ENCODE measurements around the gene SESN1.

Gene SESN1

DNA sequence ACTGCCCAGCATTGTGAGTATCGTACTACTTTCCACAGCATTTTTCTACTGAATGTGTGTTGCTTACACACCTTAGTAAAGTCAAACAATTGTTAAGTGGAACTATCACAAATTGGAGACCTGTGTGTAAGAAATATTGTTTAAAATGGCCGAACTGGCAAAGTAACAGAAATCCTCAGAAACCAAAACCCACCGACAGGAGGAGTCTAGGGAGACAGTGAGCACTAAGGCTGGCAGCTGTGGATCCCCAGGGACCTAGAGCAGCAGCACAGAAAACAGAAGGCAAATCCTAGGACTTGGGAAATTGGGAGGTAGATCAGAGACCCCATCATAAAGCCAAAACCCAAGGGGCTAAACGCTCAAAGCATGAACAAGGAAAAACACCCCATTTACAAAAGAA, 69.9 kb downstream of the SESN1 start:
- no peak for DNase-seq

DNA sequence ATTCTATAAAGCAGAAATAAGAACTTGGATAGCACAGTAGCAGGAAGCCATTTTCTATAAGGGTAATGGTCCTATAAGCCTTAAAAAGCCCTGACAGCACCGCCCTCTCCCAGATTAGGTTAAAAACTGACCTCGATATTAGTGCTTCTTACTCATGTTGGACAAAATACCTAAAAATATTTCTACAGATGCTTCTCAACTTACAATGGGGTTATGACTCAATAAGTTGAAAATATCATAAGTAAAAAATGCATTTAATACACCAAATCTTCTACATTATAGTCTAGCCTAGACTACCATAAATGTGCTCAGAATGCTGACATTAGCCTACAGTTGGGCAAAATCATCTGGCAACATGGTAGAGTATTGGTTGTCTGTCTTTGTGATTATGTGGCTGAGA, 70.3 kb downstream of the SESN1 start:
- DNase-seq: no peak

DNA sequence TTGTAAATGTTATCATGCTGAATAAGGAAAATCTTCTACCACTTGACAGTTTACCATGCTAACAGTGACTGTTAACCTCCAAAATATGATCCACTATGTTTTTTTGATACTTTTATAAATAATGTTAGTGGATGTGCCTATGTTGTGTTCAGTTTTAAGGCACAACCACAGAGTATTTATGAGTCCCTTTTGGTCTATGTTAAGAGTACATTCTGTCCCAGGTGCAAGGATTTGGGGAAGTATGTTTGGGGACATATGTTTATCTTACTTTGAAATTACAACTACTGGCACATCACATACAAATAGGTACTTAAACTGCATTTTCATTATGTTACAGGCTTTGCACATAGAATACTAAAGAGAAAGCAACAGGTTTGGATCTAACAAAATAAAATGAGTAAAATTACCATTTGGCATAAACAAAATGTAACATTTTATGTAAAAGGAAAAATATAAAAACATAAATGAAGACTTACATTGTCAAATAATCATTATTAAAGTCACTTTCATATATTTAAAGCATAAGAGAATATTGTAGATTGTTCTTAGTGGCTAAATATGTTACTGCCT, 71.2 kb downstream of the SESN1 start:
- no peak for DNase-seq

DNA sequence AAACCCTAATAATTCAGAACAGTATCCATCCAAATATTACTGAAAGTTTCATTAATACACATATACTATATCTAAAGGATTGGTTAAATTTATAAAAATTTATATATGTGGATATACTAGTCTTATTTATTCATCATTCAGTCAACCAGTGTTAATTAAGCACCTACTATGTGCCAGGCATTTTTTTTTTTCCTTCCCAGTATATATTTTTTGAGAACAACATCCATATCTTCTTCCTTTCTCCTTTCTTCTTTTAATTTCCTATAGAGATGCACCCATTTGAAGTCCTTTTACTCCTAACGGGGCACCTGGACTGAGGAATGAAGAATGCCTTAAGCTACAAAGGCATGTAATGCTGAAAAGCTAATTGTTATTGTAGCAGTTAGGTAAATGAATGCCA, 72.8 kb downstream of the SESN1 start:
- DNase-seq: no peak

DNA sequence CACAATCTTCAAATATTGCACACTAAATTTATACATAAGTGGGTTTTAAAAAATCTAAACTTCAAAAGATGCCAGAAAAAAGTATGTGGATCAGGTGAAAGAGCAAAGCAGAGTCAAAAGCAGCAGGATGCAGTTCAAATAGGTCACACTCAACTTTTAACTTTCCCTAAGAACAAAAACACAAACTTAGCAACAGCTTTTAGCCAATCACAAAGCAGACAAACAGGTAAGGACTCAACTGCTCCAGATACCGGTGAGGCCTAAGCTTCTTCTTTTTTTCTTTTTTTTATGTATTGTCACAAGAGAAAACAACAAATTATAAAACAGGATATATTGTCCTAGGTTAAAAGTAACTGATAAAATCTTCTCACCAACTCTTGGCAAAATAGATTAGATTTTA, 74.7 kb downstream of the SESN1 start:
- DNase-seq: no peak

- no peak for DNase-seq
Observed at GRCh38 chr6:109015176-109015575, 79.5 kb downstream of the SESN1 start.

DNA sequence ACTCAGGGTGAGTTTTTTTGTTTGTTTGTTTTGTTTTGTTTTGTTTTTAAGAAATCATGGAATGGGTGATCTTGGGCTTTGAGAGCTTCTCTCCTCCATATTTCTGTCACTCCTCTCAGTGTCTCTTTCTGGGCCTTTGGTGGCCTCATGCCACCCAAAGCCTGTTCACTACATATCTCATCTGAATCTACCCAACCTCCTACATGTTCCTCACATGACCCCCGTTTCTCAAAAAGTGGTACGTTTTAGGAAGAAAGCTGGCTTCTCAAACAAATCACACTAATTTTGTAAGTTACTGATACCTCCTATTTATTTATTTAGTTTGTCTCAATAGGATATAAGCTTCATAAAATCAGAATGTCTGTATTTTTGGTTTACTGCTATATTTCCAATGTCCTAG, 80.0 kb downstream of the SESN1 start:
- no peak for DNase-seq

DNA sequence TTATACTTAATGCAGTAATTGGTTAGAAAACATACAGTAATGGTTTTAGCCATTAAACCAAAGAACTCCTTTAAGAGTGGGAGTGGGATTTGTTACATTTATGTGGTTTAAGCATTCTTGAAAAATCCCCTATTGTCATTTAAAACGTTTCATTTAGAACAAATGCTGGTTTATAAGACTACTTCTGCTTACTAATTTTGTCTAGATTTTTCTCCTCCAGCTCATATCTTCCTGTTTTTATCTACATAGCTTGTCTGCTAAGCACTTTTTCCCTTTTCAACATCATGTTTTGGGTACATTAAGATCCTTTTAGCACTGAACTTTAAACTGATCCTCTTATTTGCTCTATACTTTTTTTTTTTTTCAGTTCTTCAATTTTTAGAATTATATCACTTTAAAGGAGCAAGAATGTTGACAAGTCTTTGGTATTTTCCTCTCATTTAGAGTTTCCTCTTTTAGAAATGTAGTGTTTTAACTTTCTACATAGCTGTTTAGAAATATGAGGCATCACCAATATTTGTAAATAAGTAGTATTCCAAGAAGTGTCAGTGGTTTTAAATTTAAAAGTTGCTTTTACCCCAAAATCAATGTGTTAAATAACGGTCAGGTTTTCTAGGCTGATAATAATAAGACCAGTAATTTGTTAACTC, 80.9 kb downstream of the SESN1 start:
- DNase-seq: no peak

GRCh38 chr6:109010705-109011102, 83.9 kb downstream of the SESN1 start:
- peak; percentile 37 to 57 for DNase-seq

- no peak for DNase-seq
Observed at GRCh38 chr6:109009962-109010704, 84.5 kb downstream of the SESN1 start.

GRCh38 chr6:109009236-109009961, 85.2 kb downstream of the SESN1 start:
- peak; percentile 74 to 96 for DNase-seq

- DNase-seq: peak; percentile 84 to 92
Observed at GRCh38 chr6:109008537-109009235, 86.0 kb downstream of the SESN1 start.

- DNase-seq: no peak
Observed at GRCh38 chr6:109008054-109008453, 86.6 kb downstream of the SESN1 start.

GRCh38 chr6:109007521-109007920, 87.1 kb downstream of the SESN1 start:
- DNase-seq: no peak

- no peak for DNase-seq
Observed at GRCh38 chr6:109006818-109007217, 87.8 kb downstream of the SESN1 start.

DNA sequence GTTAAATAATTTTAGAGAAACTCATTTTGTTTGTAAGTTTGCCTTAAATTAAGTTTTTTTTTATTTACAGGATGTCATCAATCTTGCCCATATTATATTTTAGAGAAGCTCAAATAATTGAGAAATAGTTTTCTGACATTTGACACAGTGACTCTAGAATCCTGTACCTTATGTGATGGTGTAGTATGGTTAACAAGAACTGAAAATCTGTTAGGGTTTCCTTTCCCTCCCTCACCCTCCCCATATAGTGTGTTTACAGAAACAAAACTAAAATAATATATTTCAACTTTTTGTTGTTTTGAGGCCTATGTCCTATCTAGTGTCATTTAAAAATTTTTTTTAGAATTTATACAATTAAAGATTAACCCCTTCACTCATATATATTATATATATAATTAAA, 91.8 kb downstream of the SESN1 start:
- DNase-seq: no peak

GRCh38 chr6:109002051-109002697, 92.5 kb downstream of the SESN1 start:
- DNase-seq: peak; percentile 25 to 34

DNA sequence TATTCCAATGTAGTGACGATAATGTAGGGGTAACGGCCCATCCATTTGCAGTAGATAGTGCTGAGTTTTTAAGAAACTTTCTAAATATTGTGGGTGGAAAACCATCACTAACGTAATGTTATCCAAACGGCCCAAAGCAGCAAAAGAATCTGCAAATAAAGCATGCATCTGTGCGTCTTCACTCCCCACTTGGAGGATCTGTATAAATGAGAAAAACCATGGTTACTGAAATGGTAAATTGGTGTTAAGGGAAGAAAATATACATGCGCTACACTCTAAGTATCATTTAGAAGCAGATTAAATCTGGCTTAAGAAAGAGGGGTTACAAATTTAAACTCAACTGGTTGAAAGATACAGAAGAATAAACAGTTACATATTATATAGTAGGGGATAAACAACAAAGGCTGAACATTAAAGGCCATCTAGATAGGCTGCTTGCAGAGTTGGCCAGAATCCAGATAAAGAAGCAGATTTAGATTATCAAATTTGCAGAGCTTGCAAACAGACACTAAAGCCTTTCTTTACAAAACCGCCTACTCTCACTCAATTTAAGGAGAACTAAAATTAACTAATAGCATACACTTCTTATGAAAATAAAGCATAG, 93.3 kb downstream of the SESN1 start:
- no peak for DNase-seq

GRCh38 chr6:109000289-109000688, 94.4 kb downstream of the SESN1 start:
- no peak for DNase-seq

DNA sequence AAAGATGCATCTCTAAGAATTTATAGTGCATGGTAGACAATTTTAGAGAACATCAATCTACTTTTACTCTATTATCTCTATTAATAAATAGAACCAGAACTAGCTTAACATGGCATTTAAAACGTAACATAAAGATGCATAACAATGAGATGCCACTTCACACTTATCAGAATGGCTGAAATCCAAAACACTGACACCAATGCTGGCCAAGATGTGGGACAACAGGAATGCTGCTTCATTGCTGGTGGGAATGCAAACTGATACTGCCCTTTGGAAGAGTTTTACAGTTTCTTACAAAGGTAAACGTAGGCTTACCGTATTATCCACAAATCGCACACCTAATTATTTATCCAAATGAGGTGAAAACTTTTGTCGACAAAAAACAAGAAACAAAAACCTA, 95.2 kb downstream of the SESN1 start:
- no peak for DNase-seq

DNA sequence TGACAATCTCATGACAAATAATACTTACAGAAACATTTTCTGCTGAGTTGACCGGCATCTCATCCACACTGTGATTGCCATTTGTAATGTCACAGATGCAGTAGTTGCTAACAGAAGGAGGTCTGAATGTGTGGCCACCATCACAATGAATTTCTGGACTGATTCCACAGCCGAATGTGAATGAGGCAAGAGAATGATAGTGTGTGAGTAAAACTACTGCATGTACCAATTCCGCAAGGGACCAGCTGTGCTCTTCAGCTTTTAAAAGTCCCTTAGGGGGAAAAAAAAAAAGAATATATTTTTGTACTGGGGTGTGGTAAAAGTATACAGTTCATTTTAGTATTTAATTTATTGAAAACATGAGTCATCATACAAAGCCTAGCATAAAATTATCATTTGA, 96.2 kb downstream of the SESN1 start:
- DNase-seq: no peak

DNA sequence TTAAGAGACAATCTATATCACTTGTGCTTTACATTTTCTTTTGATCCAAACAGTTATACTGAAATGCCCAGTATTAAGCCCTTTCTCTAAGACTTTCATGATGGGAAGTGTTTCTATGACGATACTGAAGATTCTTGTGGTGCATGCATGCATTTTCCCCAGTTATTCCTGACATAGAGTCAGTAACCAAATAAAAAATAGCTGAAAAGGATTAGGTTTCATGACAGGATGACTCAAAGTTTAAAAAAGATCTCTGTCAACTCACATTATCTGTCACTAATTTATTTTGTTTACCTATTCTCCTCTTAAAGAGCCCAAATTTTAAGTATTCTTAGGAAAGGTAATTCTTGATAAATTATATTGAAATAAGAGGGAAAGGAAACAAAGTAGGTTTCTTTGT, 98.4 kb downstream of the SESN1 start:
- no peak for DNase-seq
